ENCODE measurements around the gene GREB1L.

GRCh38 chr18:21203126-21203525, 38.9 kb upstream of the GREB1L start:
- TF ChIP-seq, protein P1, sequence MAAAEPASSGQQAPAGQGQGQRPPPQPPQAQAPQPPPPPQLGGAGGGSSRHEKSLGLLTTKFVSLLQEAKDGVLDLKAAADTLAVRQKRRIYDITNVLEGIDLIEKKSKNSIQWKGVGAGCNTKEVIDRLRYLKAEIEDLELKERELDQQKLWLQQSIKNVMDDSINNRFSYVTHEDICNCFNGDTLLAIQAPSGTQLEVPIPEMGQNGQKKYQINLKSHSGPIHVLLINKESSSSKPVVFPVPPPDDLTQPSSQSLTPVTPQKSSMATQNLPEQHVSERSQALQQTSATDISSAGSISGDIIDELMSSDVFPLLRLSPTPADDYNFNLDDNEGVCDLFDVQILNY (CRISPR knock-in tag; conservative IDR thresholded peaks at IDR 0.05), result no peak
- TF ChIP-seq ZC3H13 (CRISPR knock-in tag; IDR thresholded peaks at IDR 0.05) (no peak), ZNF570 (CRISPR knock-in tag; IDR thresholded peaks at IDR 0.05; ENCODE audit: borderline replicate concordance) (no peak)
- TF ChIP-seq, protein P2, sequence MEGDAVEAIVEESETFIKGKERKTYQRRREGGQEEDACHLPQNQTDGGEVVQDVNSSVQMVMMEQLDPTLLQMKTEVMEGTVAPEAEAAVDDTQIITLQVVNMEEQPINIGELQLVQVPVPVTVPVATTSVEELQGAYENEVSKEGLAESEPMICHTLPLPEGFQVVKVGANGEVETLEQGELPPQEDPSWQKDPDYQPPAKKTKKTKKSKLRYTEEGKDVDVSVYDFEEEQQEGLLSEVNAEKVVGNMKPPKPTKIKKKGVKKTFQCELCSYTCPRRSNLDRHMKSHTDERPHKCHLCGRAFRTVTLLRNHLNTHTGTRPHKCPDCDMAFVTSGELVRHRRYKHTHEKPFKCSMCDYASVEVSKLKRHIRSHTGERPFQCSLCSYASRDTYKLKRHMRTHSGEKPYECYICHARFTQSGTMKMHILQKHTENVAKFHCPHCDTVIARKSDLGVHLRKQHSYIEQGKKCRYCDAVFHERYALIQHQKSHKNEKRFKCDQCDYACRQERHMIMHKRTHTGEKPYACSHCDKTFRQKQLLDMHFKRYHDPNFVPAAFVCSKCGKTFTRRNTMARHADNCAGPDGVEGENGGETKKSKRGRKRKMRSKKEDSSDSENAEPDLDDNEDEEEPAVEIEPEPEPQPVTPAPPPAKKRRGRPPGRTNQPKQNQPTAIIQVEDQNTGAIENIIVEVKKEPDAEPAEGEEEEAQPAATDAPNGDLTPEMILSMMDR (CRISPR knock-in tag; IDR thresholded peaks at IDR 0.05), result no peak

All from HepG2 (cell line).